ENCODE results near the gene NUP205. TPM values are rescaled to one million over a fixed set of nuclear protein-coding genes. Genes with fewer than 3 reads are reported as not detected.

The NUP205 gene
- total RNA-seq, 1 experiment from 2014 or later: 86.7 TPM

DNA sequence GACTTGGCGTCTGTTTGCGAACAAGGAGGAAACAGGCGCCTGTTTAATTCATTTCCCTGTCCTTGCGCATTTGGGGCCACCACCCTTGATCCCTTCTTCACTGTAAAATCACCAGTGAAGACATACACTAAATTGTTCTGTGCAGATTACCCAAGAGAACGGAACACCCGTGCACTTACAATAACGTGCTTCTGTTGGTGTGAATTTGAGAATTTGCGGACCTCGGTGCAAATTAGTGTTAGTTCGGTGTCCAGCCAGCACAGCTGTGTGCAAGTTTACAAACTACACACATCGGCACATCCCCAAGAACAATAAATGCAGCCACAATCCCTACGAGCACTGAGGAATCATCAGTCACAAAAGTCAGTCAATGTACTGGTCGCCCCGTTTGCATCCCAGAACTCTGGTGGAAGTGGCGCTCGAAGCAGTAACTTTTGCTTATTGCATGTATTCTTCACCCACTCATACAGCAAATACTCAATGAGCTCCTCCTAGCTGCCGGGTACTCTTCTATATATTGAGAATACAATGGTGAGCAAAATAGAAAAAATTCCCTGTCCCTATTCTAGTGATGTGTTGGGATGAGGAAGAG is 47.0 kb upstream of the NUP205 start:
- H3K4me2 ChIP-seq (ENCODE audit: low read length): peak overlapping the region; percentile 99
- H3K79me2 ChIP-seq (ENCODE audit: low read length): peaks cover 42% of the 10 kb centered on the region
- intact Hi-C loops (cut with micrococcal nuclease): loop anchor here (1.0 to 2.0 kb wide), 3 partner anchors 47 to 229 kb away; partner anchors contain the start of gene NUP205
- peak overlapping the region; percentile 84 for H3K4me3 ChIP-seq (ENCODE audit: low read length)
- H3K4me1 ChIP-seq (ENCODE audit: insufficient read depth, low read length): peaks cover 22% of the 10 kb centered on the region
- no peaks in the 10 kb centered on the region for H3F3A ChIP-seq (ENCODE audit: low read length, unreplicated experiment)
- no peaks in the 10 kb centered on the region for H3K9me2 ChIP-seq (replicated peaks; ENCODE audit: low read length)
- POLR2A ChIA-PET (ENCODE audit: unreplicated experiment): no interaction called here
- peak overlapping the region; percentile 95 for H3K9ac ChIP-seq (ENCODE audit: low read length)
- no peak for TF ChIP-seq EZH2 (IDR thresholded peaks at IDR 0.05; ENCODE audit: low read length, unreplicated experiment)
- TF ChIP-seq, protein P1, sequence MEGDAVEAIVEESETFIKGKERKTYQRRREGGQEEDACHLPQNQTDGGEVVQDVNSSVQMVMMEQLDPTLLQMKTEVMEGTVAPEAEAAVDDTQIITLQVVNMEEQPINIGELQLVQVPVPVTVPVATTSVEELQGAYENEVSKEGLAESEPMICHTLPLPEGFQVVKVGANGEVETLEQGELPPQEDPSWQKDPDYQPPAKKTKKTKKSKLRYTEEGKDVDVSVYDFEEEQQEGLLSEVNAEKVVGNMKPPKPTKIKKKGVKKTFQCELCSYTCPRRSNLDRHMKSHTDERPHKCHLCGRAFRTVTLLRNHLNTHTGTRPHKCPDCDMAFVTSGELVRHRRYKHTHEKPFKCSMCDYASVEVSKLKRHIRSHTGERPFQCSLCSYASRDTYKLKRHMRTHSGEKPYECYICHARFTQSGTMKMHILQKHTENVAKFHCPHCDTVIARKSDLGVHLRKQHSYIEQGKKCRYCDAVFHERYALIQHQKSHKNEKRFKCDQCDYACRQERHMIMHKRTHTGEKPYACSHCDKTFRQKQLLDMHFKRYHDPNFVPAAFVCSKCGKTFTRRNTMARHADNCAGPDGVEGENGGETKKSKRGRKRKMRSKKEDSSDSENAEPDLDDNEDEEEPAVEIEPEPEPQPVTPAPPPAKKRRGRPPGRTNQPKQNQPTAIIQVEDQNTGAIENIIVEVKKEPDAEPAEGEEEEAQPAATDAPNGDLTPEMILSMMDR (conservative IDR thresholded peaks at IDR 0.05; ENCODE audit: low read depth, low read length): peak; percentile 34; the same call in 1 of the 2 replicates
- no peaks in the 10 kb centered on the region for H3K36me3 ChIP-seq (ENCODE audit: low read depth, low read length)
- TSS peak; percentile 15 for BruUV-seq (replicated peaks)
- peak overlapping the region; percentile 23; the same call in 1 of the 2 replicates for H3K27ac ChIP-seq (ENCODE audit: low read length)
- H3K9me3 ChIP-seq (ENCODE audit: low read length): no peaks in the 10 kb centered on the region
- peaks cover 15% of the 10 kb centered on the region for H4K20me1 ChIP-seq (ENCODE audit: low read length)
- H3K27me3 ChIP-seq (ENCODE audit: low read length): no peaks in the 10 kb centered on the region
- peak; percentile 15 for ATAC-seq
- peak; percentile 38 for DNase-seq
- CTCF ChIA-PET: no interaction called here
- H2AFZ ChIP-seq (ENCODE audit: low read length): peak overlapping the region; percentile 100

DNA sequence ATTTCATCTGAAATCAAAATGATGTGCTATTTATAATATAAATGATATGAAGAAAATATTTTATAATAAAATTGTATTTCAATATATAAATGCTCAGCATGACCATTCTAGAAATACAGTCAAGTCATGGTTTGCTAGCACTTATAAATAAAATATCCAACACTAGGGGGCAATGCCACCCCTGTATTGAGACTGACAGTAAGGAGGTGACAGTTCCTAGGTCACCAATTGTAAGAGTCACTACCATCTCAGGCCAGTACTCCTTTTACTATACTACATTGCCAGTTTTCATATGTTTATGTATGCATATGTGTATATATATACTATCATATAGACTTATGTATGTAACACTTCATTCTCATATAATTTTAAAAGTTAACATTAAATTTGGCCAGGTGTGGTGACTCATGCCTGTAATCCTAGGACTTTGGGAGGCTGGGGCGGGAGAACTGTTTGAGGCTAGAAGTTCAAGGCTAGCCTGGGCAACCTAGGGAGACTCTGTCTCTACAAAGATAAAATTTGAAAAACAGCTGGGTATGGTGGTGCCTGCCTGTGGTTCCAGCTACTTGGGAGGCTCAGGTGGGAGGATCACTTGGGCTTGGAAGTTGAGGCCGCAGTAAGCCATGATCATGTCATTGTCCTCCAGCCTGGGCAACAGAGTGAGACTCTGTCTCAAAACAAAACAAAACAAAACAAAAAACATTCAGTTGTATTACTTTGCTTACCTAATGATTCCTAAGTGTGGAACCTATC is 45.4 kb upstream of the NUP205 start:
- Histone ChIP-seq H4K20me1 (ENCODE audit: low read length) (peaks cover 11% of the 10 kb centered on the region), H3K9ac (ENCODE audit: low read length) (peak overlapping the region; percentile 36; the same call in 1 of the 2 replicates), H3K9me2 (replicated peaks; ENCODE audit: low read length) (no peaks in the 10 kb centered on the region), H3K27ac (ENCODE audit: low read length) (peak overlapping the region; percentile 80), H3K27me3 (ENCODE audit: low read length) (no peaks in the 10 kb centered on the region), H2AFZ (ENCODE audit: low read length) (no peak overlapping the region), H3K4me3 (ENCODE audit: low read length) (no peak overlapping the region), H3K4me1 (ENCODE audit: insufficient read depth, low read length) (peaks cover 18% of the 10 kb centered on the region), H3F3A (ENCODE audit: low read length, unreplicated experiment) (no peaks in the 10 kb centered on the region), H3K36me3 (ENCODE audit: low read depth, low read length) (no peaks in the 10 kb centered on the region), H3K4me2 (ENCODE audit: low read length) (no peak overlapping the region), H3K9me3 (ENCODE audit: low read length) (no peaks in the 10 kb centered on the region), H3K79me2 (ENCODE audit: low read length) (peaks cover 26% of the 10 kb centered on the region)
- intact Hi-C loops (cut with micrococcal nuclease): no loop called here
- no TSS peak for BruUV-seq (replicated peaks)
- DNase-seq (peak; percentile 81), ATAC-seq (peak; percentile 16)
- no peak for TF ChIP-seq EZH2 (IDR thresholded peaks at IDR 0.05; ENCODE audit: low read length, unreplicated experiment)
- no peak for TF ChIP-seq EZH2phosphoT487 (IDR thresholded peaks at IDR 0.05; ENCODE audit: borderline replicate concordance, low read length)
- TF ChIP-seq, protein P1 (conservative IDR thresholded peaks at IDR 0.05; ENCODE audit: low read depth, low read length): peak; percentile 63
- ChIA-PET CTCF (no interaction called here), POLR2A (ENCODE audit: unreplicated experiment) (no interaction called here)

DNA sequence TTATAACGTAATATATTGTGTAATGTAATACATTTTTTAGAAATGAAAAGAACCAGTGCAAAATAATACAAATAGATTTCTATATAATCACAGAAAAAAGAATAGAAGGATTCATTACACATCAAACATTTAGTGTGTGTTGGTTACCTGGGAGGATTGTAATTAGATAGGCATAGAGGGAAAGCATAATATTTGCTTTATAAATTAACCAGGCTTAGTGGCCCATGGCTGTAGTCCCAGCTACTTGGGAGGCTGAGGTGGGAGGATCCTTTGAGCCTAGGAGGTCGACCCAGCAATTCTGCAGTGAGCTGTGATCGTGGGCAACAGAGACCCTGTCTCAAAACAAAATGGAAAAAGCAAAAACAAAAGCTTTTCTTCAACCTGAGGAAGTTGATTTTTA is 42.9 kb upstream of the NUP205 start:
- POLR2A ChIA-PET (ENCODE audit: unreplicated experiment): no interaction called here
- Histone ChIP-seq H3K36me3 (ENCODE audit: low read depth, low read length) (no peaks in the 10 kb centered on the region), H3K9me3 (ENCODE audit: low read length) (no peaks in the 10 kb centered on the region), H2AFZ (ENCODE audit: low read length) (no peak overlapping the region), H3K9ac (ENCODE audit: low read length) (no peak overlapping the region), H3K27ac (ENCODE audit: low read length) (no peak overlapping the region), H4K20me1 (ENCODE audit: low read length) (no peaks in the 10 kb centered on the region), H3K4me1 (ENCODE audit: insufficient read depth, low read length) (peaks cover 7% of the 10 kb centered on the region; the same call in 1 of the 2 replicates), H3K4me3 (ENCODE audit: low read length) (no peak overlapping the region), H3K27me3 (ENCODE audit: low read length) (no peaks in the 10 kb centered on the region), H3K9me2 (replicated peaks; ENCODE audit: low read length) (no peaks in the 10 kb centered on the region), H3K79me2 (ENCODE audit: low read length) (peaks cover under 1% of the 10 kb centered on the region; the same call in 1 of the 2 replicates), H3F3A (ENCODE audit: low read length, unreplicated experiment) (no peaks in the 10 kb centered on the region), H3K4me2 (ENCODE audit: low read length) (no peak overlapping the region)
- ATAC-seq: no peak
- no peak for DNase-seq
- TF ChIP-seq, protein P1 (conservative IDR thresholded peaks at IDR 0.05; ENCODE audit: low read depth, low read length): no peak
- TF ChIP-seq EZH2phosphoT487 (IDR thresholded peaks at IDR 0.05; ENCODE audit: borderline replicate concordance, low read length): no peak
- TF ChIP-seq EZH2 (IDR thresholded peaks at IDR 0.05; ENCODE audit: low read length, unreplicated experiment): no peak
- no TSS peak for BruUV-seq (replicated peaks)
- CTCF ChIA-PET: no interaction called here
- intact Hi-C loops (cut with micrococcal nuclease): no loop called here
